Measurements from ENCODE around the gene ASTN2.
"Not testable (repeated sequence)": the region's sequence is repeated elsewhere in the genome, so short reads cannot be mapped to it uniquely, and the experiment has no call there.

ASTN2 gene

DNA sequence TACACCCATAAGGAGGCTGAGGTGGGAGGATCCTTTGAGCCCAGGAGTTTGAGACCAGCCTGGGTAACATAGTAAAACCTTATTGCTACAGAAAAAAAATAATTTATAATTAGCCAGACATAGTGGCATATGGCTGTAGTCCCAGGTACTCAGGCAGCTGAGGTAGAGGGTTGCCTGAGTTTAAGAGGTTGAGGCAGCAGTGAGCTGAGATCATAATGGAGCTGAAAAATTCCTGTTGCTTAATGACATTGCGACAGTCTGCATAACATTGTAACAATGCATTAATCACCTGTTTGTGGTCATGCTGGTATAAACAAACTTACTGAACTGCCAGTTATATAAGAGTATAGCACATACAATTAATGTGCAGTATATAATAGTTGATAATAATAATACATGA is 513.6 kb downstream of the ASTN2 start:
- H3K4me3 ChIP-seq (IDR thresholded peaks at IDR 0.05; ENCODE audit: insufficient read depth, low read depth, low read length) = no peak overlapping the region
- no peaks in the 10 kb centered on the region for H3K79me2 ChIP-seq (ENCODE audit: insufficient read depth, low read depth)
- H3K4me1 ChIP-seq (ENCODE audit: low read depth, poor library complexity, severe bottlenecking) = no peaks in the 10 kb centered on the region
- no peak overlapping the region for H3K4me2 ChIP-seq
- no peak overlapping the region for H2AFZ ChIP-seq (ENCODE audit: low read depth)
- no peak overlapping the region for H3K27ac ChIP-seq
- no peaks in the 10 kb centered on the region for H3K27me3 ChIP-seq (ENCODE audit: insufficient read depth, low read depth)
- no peak overlapping the region for H3K9ac ChIP-seq
- H4K20me1 ChIP-seq (ENCODE audit: insufficient read depth) = no peaks in the 10 kb centered on the region
- no peaks in the 10 kb centered on the region for H3K36me3 ChIP-seq (ENCODE audit: insufficient read depth)
- TF ChIP-seq, protein P1, sequence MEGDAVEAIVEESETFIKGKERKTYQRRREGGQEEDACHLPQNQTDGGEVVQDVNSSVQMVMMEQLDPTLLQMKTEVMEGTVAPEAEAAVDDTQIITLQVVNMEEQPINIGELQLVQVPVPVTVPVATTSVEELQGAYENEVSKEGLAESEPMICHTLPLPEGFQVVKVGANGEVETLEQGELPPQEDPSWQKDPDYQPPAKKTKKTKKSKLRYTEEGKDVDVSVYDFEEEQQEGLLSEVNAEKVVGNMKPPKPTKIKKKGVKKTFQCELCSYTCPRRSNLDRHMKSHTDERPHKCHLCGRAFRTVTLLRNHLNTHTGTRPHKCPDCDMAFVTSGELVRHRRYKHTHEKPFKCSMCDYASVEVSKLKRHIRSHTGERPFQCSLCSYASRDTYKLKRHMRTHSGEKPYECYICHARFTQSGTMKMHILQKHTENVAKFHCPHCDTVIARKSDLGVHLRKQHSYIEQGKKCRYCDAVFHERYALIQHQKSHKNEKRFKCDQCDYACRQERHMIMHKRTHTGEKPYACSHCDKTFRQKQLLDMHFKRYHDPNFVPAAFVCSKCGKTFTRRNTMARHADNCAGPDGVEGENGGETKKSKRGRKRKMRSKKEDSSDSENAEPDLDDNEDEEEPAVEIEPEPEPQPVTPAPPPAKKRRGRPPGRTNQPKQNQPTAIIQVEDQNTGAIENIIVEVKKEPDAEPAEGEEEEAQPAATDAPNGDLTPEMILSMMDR (conservative IDR thresholded peaks at IDR 0.05; ENCODE audit: low read depth, low read length) = no peak

DNA sequence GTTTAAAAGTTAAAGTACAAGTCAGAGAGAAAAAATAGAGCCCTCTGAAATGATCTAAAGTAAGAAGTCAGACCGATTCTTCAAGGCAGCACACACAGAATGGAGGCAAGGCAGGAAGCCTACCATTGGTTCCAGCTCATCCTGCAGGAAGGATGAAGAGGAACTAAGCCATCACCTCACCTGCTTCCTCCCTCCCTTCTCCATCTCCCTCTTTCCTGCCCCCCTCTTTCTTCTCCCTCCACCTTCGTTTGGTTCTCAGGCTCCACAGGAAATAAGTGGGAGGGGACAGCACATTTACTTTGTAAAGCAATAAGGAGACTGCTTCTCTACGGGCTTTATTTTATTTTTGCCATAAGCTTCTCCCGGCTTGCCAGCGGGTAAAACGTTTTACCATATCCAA is 514.3 kb downstream of the ASTN2 start:
- no peaks in the 10 kb centered on the region for H3K36me3 ChIP-seq (ENCODE audit: insufficient read depth)

DNA sequence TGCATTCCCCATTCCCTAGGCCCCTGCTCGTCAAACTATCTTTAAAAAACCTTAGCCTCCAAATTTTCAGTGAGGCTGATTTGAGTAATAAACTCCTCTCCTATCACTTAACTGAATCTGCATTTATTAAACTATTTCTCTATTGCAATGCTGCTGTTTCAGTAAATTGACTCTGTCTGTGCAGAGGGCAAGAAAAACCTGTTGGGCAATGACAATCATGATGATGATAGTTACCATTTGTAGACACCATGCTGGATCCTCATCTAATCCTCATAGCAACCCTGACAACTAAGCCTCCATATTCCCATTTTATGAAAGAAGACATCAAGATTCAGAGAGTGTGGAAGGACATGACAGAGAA is 514.9 kb downstream of the ASTN2 start:
- H4K20me1 ChIP-seq (ENCODE audit: insufficient read depth) = no peaks in the 10 kb centered on the region
- no peak overlapping the region for H3K9ac ChIP-seq
- TF ChIP-seq, protein P1 (conservative IDR thresholded peaks at IDR 0.05; ENCODE audit: low read depth, low read length) = no peak
- H3K4me3 ChIP-seq (IDR thresholded peaks at IDR 0.05; ENCODE audit: insufficient read depth, low read depth, low read length) = no peak overlapping the region
- H3K36me3 ChIP-seq (ENCODE audit: insufficient read depth) = no peaks in the 10 kb centered on the region
- no peaks in the 10 kb centered on the region for H3K27me3 ChIP-seq (ENCODE audit: insufficient read depth, low read depth)
- no peaks in the 10 kb centered on the region for H3K4me1 ChIP-seq (ENCODE audit: low read depth, poor library complexity, severe bottlenecking)
- no peak overlapping the region for H2AFZ ChIP-seq (ENCODE audit: low read depth)
- no peak overlapping the region for H3K4me2 ChIP-seq
- H3K27ac ChIP-seq = no peak overlapping the region
- no peaks in the 10 kb centered on the region for H3K79me2 ChIP-seq (ENCODE audit: insufficient read depth, low read depth)

More for the DNA sequence above, 514.3 kb downstream of the ASTN2 start:
- H3K27ac ChIP-seq = no peak overlapping the region
- no peaks in the 10 kb centered on the region for H4K20me1 ChIP-seq (ENCODE audit: insufficient read depth)
- TF ChIP-seq, protein P1 (conservative IDR thresholded peaks at IDR 0.05; ENCODE audit: low read depth, low read length) = no peak
- H3K4me3 ChIP-seq (IDR thresholded peaks at IDR 0.05; ENCODE audit: insufficient read depth, low read depth, low read length) = no peak overlapping the region
- no peak overlapping the region for H3K4me2 ChIP-seq
- no peaks in the 10 kb centered on the region for H3K4me1 ChIP-seq (ENCODE audit: low read depth, poor library complexity, severe bottlenecking)
- no peaks in the 10 kb centered on the region for H3K79me2 ChIP-seq (ENCODE audit: insufficient read depth, low read depth)
- H3K9ac ChIP-seq = no peak overlapping the region
- H2AFZ ChIP-seq (ENCODE audit: low read depth) = no peak overlapping the region
- no peaks in the 10 kb centered on the region for H3K27me3 ChIP-seq (ENCODE audit: insufficient read depth, low read depth)

- H4K20me1 ChIP-seq (ENCODE audit: insufficient read depth) = no peaks in the 10 kb centered on the region
- TF ChIP-seq, protein P1 (conservative IDR thresholded peaks at IDR 0.05; ENCODE audit: low read depth, low read length) = no peak
- H3K9ac ChIP-seq = no peak overlapping the region
- H3K4me1 ChIP-seq (ENCODE audit: low read depth, poor library complexity, severe bottlenecking) = no peaks in the 10 kb centered on the region
- no peak overlapping the region for H3K4me2 ChIP-seq
- H3K27ac ChIP-seq = no peak overlapping the region
- no peak overlapping the region for H3K4me3 ChIP-seq (IDR thresholded peaks at IDR 0.05; ENCODE audit: insufficient read depth, low read depth, low read length)
- H3K27me3 ChIP-seq (ENCODE audit: insufficient read depth, low read depth) = no peaks in the 10 kb centered on the region
- no peaks in the 10 kb centered on the region for H3K79me2 ChIP-seq (ENCODE audit: insufficient read depth, low read depth)
- H2AFZ ChIP-seq (ENCODE audit: low read depth) = no peak overlapping the region
- H3K36me3 ChIP-seq (ENCODE audit: insufficient read depth) = no peaks in the 10 kb centered on the region
These were observed 515.4 kb downstream of the ASTN2 start for GRCh38 chr9:116899337-116900006.

DNA sequence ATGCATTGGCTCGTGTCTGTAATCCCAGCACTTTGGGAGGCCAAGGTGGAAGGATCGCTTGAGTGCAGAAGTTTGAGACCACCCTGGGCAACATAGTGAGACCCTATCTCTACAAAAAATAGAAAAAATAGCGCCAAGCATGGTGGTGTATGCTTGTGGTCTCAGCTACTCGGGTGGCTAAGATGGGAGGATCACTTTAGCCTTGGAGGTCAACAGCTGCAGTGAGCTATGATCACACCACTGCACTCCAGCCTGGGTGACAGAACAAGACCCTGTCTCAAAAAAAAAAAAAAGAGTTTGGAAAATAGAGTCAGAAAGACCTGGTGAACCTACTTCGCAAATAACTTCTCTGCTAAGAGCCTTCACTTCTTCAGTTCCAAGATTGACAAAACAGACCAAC is 516.7 kb downstream of the ASTN2 start:
- not testable (repeated sequence) for H3K4me3 ChIP-seq (IDR thresholded peaks at IDR 0.05; ENCODE audit: insufficient read depth, low read depth, low read length); H3K79me2 ChIP-seq (ENCODE audit: insufficient read depth, low read depth); H3K27ac ChIP-seq; H3K27me3 ChIP-seq (ENCODE audit: insufficient read depth, low read depth); H3K4me2 ChIP-seq; H2AFZ ChIP-seq (ENCODE audit: low read depth); H3K36me3 ChIP-seq (ENCODE audit: insufficient read depth); H4K20me1 ChIP-seq (ENCODE audit: insufficient read depth); H3K9ac ChIP-seq; H3K4me1 ChIP-seq (ENCODE audit: low read depth, poor library complexity, severe bottlenecking)
